GOT3 (cell line): ENCODE data around the gene BTBD10.
"Not testable (repeated sequence)": the region's sequence is repeated elsewhere in the genome, so short reads cannot be mapped to it uniquely, and the experiment has no call there.

Experiments used
- DNase-seq: peaks from one replicate; lab custom pipeline; 2025; ENCODE audit warnings: mixed read lengths; lab: John Stamatoyannopoulos, UW

The BTBD10 gene

DNA sequence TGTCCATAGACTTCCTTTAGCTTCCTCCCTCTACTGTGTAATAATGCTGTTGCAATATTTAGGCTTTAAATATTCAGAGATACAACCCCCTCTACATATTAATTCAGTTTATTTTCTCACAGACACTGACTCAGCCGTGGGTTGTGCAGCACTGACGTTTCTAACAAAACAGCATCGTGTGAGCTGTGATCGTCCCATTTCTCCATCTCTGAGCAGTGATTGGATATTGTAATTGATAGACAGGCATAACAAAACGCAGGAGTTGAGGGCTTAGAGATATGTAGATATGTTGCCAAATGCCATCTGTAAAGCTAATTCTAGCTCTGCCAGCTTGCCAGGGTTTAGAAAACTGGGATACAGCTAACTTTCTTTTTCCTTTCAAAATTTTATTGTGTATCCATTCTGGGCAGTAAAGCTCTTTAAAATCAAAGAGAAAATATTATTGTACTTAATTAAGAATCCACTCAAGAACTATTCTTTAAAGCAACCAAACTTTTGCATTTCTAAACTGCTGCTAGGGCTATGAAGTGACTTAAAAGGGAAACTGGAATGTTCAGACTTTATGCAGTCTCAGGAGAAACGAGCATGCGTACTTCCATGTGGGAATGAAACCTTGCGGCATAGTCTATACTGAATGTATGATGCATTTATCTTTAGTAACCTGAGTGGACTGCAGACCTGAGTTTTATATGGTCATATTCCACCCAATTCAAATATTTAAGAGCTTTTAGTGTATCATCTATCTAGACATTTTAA, 22.7 kb downstream of the BTBD10 start:
- no peak for DNase-seq

DNA sequence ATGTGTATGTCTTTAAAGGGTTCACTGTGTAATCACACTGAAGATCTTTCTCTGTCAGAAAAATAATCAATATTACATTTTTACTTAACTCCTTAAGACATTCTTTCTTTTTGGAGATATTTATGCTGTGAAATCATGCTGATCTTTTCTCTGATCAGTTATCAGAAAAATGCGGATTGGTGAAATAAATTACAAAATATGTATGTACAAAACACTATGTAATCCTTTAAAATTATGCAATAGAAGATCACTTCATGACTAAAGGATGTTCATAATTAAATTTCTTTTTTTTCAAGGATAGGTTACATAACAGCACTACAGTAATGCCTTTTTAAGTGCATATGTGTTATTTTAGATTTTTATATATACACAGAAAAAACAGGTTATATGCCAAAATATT, 24.7 kb downstream of the BTBD10 start:
- DNase-seq, result no peak

DNA sequence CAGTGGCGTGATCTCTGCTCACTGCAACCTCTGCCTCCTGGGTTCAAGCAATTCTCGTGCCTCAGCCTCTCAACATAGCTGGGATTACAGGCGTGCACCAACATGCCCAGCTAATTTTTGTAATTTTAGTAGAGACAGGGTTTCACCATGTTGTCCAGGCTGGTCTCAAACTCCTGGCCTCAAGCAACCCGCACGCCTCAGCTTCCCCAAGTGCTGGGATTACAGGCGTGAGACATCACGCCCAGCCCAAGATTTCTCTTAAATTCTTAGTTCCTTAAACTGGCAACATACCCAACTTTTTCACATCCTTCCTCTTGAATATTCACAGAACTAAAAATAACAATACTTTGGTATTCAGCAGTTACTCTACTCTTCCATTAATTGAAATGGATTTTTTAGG, 26.2 kb downstream of the BTBD10 start:
- not testable (repeated sequence) for DNase-seq

DNA sequence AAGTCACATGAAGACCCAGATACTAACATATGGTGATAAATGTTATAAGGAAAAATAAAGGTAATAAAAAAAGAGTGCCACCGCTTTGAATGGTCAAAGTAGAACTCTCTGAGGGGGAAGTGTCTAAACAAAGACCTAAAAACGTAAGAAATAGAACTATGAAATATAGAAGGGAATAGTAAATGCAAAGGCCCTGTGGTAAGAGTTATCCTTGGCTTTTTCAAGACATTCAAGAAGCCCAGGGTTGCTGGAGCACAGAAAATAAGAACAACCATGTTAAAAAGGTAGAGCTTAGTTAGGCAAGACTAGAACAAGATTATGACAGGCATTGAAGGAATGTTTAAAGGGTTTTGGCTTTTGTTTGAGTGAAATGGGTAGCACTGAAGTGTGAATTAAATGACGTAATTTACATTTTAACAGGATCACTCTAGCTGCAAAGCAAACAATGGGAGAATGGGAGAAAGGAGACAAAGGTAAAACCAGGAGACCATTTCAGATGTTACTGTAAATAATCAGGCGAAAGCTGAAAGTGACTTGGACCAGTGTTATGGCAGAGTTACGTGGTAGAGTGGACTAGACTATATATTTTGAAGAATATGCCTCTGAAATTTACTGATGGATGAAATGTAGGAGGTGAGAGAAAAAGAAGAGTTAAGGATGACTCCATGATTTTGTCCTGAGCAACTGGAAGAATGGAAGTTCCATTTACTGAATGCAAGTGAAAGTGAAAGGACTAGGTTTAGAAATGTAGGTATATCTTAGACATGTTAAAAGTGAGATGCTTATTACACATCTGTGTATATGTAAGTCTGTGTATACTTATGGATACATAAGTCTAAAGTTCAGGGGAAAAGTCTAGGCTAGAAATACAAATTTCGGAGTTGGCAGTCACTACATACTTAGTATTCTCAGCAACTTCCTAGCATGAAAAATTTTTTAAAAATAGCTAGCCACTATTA, 28.5 kb downstream of the BTBD10 start:
- DNase-seq, result no peak

DNA sequence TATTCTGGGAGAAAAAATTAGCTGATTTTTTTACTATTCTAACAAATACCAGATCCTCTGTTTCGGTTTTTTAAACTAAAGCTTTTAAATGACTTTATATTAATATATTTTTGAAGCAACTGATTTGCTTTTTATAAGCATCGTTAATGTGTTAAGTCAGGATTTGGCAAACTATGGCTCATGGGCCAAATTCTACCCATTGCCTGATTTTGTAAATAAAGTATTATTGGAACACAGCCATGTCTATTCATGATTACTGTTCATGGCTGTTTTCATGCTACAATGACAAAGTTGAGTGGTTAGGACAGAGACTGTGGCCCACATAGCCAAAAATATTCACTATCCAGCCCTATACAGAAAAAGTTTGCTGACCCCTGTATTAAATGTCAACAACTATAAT, 29.6 kb downstream of the BTBD10 start:
- no peak for DNase-seq

DNA sequence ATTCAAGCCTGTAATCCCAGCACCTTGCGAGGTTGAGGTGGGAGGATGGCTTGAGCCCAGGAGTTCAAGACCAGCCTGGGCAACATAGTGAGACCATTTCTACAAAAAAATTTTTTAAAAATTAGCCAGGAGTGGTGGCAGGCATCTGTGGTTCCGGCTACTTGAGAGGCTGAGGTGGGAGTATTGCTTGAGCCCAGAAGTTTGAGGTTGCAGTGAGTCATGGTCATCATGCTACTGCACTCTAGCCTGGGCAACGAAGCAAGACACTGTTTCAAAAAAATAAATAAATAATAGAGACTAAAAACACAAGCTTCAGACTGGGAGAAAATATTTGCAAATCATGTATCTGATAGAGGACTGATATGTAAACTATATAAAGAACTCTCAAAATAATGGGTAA, 33.2 kb downstream of the BTBD10 start:
- DNase-seq, result no peak

DNA sequence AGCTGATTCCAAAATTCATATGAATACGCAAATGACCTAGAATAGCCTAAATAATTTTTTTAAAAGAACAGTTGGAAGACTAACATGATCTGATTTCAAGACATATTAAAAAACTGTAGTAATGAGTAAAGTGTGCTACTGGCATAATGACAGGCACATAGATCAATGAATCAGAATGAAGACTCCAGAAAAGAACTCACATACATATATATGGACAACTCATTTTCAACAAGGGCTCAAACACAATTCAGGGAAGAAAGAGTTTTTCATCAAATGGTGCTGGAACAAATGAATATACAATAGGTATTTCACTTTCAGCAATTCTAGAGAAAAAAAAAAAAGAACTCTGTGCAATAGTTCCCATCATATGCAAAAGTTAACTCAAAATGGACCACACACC, 33.7 kb downstream of the BTBD10 start:
- DNase-seq, result no peak

DNA sequence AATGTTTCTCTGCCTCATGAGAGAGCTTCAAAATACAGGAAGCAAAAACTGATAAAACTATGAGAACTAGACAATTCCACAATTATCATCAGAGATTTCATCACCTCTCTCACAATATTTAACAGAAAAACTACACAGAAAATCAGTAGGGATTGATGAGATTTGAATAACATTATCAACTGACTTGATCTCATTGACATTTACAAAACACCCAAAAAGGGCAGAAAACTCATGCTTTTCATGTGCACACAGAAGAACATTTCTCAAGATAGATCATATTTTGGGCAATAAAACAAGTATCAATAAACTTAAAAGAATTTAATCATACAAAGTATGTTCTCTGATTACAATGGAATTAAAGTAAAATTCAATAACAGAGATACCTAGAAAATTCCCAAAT, 35.6 kb downstream of the BTBD10 start:
- DNase-seq, result no peak

DNA sequence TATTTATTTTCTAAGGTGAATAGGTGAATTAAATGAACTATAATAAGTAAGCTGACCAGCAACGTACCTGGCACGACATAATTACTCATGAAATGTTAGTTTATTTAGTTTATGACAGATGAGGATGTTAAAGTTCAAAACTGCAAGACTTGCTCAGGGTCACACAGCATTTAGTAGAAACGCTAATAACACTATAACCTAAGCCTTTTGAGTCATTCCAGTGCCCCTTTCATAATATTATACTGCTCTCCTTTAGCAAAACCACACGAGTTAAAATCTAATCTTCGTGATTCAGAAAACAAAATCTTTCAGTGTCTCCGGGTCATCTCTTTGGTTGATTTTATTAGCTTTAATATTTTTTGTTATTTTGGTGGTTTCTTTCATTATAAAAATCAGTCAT, 39.6 kb downstream of the BTBD10 start:
- DNase-seq, result no peak

DNA sequence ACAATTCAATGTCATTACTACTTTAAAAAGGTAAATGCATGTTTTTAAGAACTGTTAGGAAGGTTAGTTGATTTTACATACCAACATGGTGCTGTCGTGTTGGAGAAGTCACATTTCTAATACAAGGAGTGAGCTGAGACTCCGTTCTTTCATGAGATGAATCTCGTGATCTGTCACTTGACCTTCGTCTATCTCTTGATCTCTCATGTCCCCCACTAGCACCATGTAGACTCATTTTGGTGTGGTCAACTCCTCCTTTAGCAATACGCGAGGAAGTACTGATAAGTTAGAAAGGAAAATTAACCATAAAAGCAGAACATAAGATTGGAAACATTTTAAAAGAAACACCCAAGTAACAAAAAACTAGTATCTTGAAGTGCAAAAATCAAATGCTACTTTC, 41.5 kb downstream of the BTBD10 start:
- no peak for DNase-seq

DNA sequence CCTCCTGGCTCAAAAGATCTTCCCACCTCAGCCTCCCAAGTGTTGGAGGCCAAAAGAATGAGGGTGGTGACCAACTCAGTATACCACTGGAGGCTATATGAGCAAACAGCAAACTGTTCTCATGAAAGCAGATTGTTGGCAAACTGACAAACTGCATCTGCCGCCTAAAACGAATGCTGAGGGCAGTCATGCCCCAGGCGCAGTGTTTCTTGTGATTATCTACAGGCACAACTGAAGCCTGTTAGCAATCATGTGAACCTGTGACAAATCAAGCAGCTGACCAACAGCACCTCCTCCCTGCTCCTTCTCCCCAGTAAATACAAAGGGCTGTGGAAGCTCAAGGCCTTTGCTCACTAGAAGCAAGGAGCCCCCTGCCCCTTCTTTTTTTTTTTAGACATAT, 47.8 kb downstream of the BTBD10 start:
- DNase-seq, result no peak

DNA sequence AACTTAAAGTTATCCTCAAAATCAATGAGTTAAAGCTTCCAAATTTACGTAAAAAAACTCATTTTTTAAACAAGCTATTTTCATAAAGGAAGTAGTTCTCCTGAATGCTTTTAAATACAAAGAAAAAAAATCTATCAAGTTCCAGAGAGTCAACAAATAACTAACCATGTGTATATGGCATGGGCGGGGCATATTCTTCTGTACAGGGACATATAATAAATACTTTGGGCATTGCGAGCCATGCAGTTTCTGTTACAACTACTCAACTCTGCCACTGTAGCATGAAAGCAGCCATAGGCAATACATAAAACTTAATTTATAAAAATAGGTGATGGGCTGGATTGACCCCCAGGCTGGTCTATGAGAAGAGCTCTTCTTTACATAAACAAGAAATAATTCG, 57.8 kb downstream of the BTBD10 start:
- no peak for DNase-seq

DNA sequence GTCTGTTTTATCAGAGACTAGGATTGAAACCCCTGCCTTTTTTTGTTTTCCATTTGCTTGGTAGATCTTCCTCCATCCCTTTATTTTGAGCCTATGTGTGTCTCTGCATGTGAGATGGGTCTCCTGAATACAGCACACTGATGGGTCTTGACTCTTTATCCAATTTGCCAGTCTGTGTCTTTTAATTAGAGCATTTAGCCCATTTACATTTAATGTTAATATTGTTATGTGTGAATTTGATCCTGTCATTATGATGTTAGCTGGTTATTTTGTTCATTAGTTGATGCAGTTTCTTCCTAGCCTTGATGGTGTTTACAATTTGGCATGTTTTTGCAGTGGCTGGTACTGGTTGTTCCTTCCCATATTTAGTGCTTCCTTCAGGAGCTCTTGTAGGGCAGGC, 64.7 kb downstream of the BTBD10 start:
- DNase-seq, result not testable (repeated sequence)

DNA sequence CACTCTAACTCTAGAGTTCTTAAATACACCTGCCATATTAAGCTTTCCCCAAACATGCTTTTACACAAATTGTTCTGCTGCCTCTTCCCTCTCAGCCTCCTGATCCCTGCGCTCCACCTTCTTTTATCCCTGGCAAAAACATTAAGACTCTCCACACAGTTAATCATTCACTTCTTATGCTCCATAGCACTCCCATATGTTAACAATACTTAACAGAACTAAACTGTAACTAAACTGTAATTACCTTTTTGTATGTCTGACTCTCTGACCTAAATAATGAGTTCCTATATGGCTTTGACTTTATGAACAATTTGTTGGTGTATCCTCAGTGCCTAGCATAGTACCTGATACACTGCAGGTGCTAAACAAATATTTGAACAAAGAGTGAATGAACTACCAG, 71.8 kb downstream of the BTBD10 start:
- no peak for DNase-seq

DNA sequence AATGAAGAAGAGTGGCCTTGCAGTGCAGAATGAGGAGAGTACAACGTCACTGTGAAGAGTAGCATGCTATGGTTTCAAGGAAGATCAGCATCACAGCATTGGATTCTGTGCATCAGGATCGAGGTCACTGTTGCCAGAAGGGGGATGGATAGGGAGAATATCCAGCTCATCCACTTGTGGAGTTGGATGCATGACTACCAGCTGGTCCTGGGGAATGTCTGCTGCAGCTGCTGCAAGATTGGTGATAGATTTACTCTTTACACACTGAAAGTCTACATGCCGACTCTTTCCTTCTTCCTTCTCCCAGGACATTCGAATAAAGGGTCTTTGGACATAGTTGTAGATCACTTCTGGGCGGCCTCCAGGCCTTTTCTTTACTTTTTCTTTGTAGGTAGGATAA, 74.3 kb downstream of the BTBD10 start:
- no peak for DNase-seq

DNA sequence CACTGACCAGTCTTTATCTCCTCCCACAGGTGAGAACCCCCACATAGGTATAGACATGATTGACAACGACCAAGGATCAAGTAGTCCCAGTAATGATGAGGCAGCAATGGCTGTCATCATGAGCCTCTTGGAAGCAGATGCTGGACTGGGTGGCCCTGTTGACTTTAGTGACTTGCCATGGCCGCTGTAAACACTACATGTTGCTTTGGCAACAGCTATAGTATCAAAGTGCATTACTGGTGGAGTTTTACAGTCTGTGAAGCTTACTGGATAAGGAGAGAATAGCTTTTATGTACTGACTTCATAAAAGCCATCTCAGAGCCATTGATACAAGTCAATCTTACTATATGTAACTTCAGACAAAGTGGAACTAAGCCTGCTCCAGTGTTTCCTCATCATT, 76.5 kb downstream of the BTBD10 start:
- DNase-seq, result no peak

DNA sequence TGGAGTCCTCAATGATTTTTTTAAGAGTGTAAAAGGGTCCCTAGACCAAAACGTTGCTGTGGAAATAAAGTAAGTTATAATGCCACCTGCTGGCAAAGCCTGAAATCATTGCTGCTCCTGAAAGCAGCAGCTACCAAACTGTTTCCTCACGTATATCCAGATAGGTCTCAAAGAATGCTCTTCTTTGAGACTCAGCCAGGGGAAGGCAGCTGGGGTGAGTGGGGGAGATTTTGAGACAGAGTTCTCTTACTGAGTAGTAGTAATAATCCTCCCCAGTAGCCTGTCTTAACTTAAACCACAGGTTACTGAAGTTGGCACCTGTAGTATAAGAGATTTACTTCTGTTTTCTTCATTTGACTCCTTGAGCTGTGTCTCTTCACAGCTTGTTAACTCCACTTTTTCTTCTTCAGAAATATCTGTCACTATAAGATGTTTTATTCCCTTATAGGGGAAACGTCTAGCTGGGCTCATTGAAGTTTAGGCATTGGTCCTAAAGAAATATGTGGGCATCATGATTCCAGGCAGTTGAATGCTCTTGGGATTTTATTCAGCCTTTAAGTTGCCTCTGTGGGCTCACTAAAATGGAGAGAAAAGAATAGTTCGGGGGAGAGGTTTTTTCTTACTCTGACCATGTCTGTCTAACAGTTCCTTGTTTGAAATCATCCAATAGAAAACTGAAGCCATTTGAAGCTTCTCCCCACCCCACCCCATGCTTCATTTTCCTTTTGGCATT, 77.9 kb downstream of the BTBD10 start:
- no peak for DNase-seq

DNA sequence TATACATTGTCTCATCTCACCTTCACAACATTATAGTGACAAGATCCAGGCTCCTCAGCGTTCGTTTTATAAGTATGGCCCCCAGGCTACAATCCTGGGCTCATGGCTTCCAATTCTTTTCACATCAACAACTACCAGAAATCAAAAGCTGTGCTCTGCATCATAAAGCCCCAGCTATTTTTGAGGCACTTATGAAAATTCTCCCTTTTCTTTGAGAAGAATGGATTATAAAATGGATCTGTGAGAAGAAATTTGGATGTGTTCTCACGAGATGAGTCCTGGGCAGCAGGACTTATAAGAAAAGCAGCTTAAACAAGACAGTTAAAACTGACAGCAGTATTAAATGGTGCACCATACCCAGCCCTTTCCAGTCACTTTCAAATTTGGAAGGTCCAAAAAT, 80.3 kb downstream of the BTBD10 start:
- DNase-seq, result no peak

DNA sequence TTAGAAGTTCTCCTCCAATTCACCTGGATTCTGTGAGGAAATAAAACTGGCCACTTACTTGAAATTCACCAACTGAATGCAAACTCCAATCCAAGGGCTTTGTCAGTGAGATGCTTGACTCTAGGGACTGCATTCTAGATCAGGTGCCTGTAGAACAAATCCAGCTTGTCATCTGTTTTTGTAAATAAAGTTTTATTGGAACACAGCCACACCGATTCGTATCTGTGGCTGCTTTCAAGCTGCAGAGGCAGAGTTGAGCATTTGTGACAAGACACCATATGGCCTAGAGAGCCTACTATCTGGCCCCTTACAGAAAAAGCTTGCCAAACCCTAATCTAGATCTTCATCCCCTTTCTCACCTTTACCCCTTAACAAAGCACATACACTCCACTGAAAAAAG, 82.3 kb downstream of the BTBD10 start:
- DNase-seq, result no peak

DNA sequence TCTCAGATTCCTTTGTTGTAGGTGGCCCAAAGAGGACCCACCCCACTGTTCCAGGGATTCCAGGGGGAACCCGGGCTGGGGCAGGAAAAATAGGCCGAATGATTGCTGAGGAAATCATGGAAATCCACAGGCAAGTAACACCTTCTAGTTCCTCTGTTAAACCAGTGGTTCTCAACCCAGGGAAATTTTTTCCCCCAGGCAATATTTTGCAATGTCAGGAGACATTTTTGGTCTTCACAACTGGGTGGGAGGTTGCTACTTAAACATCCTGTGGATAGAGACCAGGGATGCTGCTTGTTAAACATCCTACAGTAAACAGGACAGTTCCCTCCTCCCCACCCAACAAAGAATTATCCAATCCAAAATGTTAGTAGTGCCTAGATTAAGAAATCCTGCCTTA, 84.7 kb downstream of the BTBD10 start:
- no peak for DNase-seq

DNA sequence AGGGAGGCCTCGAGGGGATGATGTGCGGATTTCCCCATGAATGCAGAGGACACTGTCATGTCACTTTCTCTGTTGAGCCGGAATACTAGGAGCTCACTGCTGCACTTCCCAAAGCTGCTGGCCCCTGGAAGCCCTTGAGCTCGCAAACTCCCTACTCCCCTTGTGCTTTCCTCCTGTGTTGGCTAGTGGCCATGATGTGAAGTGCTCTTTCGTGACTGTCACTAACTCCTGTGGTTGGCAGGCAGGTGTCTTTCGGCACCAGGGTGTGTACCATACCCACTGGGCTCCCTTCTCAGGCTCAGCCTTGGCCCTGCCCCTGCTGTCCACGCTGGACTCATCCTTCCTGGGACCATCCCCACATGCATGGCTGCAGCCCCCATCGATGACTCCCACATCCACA, 86.2 kb downstream of the BTBD10 start:
- DNase-seq, result no peak

DNA sequence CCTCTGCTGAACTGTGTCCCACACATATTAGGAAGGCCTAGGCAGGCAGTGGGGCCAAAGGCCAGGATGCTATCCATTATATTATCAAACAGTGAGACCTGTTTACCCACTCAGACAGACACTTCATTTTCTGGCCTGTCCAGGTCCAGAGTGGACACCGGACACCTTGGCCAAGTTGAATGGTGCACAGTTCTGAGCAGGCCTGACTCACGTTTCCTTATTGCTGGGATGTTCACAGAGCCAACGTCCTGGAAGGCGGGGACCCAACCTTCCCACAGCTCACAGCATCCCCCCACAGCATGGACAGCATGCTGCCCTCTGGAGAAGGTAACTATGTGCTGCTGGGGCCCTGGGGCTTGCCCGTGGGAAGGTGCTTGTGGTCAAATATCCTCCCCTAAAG, 86.6 kb downstream of the BTBD10 start:
- no peak for DNase-seq

DNA sequence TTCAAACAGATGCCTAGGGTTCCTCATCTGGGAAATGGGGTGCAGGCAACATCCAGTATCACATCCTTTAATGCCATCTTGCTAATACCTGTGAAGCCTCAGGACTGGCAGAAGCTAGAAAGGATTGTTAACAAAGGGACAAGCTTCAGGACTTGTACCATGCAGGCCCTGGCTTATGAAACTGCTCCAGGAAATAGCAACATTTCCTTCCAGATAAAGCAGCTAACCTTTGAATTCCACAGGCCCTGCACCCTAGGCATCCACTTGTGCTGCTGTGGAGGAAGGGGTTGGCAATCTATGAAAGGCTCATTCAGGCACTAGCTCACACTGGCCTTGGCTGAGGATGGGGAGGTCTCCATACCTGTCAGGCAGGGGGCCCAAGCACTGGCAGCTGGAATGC, 87.2 kb downstream of the BTBD10 start:
- no peak for DNase-seq
